Peyer's patch (tissue), 4 donors: Measurements from ENCODE around the gene SLC34A1. TPM values are rescaled to one million over a fixed set of nuclear protein-coding genes. Genes with fewer than 3 reads are reported as not detected.

Experiments
- DNase-seq, 3 donors: peaks; one replicate each; pipeline ENCODE4 v3.0.0-alpha.2; 2017 to 2019
- H3K27ac ChIP-seq, 4 donors: fragments of 200-600 bp; sonication (generic); one replicate each; pipeline ENCODE4 v1.5.1; 2016 to 2019
- H3K27me3 ChIP-seq, 2 donors: fragments of 200-600 bp; sonication (generic); one replicate each; pipeline ENCODE4 v1.5.1; 2019
- H3K36me3 ChIP-seq, 3 donors: fragments of 200-600 bp; sonication (generic); one replicate each; pipeline ENCODE4 v1.5.1; 2016 to 2019
- H3K4me1 ChIP-seq, 4 donors: fragments of 200-600 bp; sonication (generic); one replicate each; pipeline ENCODE4 v1.5.1; 2016 to 2019
- H3K4me3 ChIP-seq, 4 donors: fragments of 200-600 bp; sonication (generic); 1 replicate in 3 of 4; 2 replicates in 1 of 4; pipeline ENCODE4 v1.5.1; 2016 to 2019; ENCODE audit warnings: mild to moderate bottlenecking in 1 of 4
- H3K9me3 ChIP-seq, 4 donors: fragments of 200-600 bp; sonication (generic); one replicate each; pipeline ENCODE4 v1.5.1; 2016 to 2019; ENCODE audit warnings: mild to moderate bottlenecking in 1 of 4
- CTCF ChIP-seq, 6 experiments: fragments of 450-650 bp in 4 of 6; fragments of 200-600 bp in 2 of 6; sonication (generic) in 1 of 6; IDR thresholded peaks; one replicate each; pipeline ENCODE4 v1.5.1; 2017 to 2019; ENCODE audit warnings: antibody characterized with exemption in 6 of 6, mild to moderate bottlenecking in 3 of 6, moderate library complexity in 1 of 6
- POLR2A ChIP-seq, 2 donors: fragments of 450-650 bp; IDR thresholded peaks; one replicate each; pipeline ENCODE4 v1.5.1; 2017; ENCODE audit warnings: antibody characterized with exemption in 2 of 2, mild to moderate bottlenecking in 2 of 2, moderate library complexity in 2 of 2
- total RNA-seq, 4 donors: library from RNA; depleted of rRNA; stranded (reverse); fragments of >200 nt; gene quantifications; one replicate each; pipeline ENCODE4 v1.1.0, GENCODE V29; 2016

The SLC34A1 gene
- total RNA-seq, 4 donors from 2014 or later, result 0.35 TPM; not detected in 3

DNA sequence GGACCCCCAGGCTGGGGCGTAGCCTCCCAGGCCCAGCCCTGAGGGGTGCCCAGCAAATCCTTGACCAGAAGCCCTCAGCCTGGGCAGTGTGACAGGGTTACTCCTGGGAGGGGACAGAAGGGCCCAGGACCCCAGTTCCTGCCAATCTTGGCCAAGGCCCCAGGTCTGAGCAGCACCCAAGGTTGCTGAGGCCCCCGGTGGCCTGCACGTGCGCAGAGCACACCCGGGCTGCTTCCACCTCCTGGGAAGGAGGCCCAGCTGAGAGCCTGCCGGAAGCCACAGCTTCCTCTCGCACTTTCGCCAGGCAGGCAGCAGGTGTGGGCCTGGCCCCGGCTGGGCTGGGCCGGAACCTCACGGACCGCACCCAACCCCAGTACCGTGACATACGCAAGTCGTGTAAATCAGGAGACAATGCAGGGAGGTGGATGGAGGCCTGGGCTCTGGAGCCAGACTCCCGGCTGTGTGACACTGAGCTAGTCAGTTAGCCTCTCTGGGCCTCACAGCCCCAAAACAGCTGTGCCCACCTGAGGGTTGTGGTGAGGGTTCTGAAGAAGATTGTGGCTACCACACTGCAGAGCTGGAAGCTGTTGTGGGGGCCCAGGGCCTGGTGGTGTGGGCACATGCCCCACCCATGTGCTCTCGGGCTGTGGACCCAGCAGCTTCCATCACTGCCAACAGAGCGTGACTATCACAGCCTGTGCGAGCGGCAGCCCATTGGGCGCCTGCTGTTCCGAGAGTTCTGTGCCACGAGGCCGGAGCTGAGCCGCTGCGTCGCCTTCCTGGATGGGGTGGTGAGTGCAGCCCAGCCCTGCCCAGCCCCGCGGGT lies 47.3 kb downstream of the SLC34A1 start:
- Histone ChIP-seq H3K27ac (peak overlapping the region; percentile 40 to 94 (median 68)), H3K36me3 (peaks cover 0 to 63% (median 0%) of the 10 kb centered on the region in 3 donors), H3K27me3 (no peaks in the 10 kb centered on the region), H3K4me3 (peak overlapping the region in 1 of 4 donors; percentile 18), H3K4me1 (peaks cover 0 to 63% (median 40%) of the 10 kb centered on the region in 4 donors), H3K9me3 (no peaks in the 10 kb centered on the region)
- TF ChIP-seq POLR2A (IDR thresholded peaks at IDR 0.05), result no peak
- no peak for TF ChIP-seq CTCF (IDR thresholded peaks at IDR 0.05)
- DNase-seq, result peak; percentile 60 to 94 (median 90)

DNA sequence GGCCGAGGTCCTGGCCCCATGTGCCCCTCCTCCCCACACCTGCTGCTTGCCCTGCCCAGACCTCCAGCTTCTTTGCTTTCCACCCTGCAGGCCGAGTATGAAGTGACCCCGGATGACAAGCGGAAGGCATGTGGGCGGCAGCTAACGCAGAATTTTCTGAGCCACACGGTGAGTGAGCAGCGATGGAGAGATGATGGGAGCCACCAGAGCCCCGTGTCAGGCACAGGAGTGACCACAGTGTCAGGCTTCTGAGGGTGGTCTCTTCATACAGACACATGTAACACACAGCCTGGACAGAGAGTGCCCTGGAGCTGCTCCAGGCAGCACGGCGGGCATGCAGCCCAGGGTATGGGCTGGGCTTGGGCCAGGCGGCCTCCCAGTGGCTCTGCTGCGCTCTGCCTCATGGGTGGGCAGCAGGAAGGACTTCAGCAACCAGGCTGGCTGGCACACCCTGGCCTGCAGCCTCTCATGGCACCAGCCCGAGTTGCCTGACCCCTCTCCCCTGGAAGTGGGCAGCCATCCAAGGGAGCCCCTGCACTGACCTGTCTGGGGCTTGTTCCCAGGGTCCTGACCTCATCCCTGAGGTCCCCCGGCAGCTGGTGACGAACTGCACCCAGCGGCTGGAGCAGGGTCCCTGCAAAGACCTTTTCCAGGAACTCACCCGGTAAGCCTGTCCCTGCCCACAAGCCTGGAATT lies 48.1 kb downstream of the SLC34A1 start:
- H3K27me3 ChIP-seq, result no peaks in the 10 kb centered on the region
- peaks cover 0 to 69% (median 0%) of the 10 kb centered on the region in 3 donors for H3K36me3 ChIP-seq
- peaks cover 0 to 63% (median 39%) of the 10 kb centered on the region in 4 donors for H3K4me1 ChIP-seq
- peak overlapping the region; percentile 28 to 94 (median 68) for H3K27ac ChIP-seq
- H3K4me3 ChIP-seq, result peak overlapping the region in 1 of 4 donors; percentile 18
- TF ChIP-seq POLR2A (IDR thresholded peaks at IDR 0.05), result no peak
- no peak for TF ChIP-seq CTCF (IDR thresholded peaks at IDR 0.05)
- no peaks in the 10 kb centered on the region for H3K9me3 ChIP-seq
- peak in 1 of 3 donors; percentile 44 for DNase-seq

GRCh38 chr5:177432839-177433657 lies 48.8 kb downstream of the SLC34A1 start:
- peak overlapping the region in 1 of 4 donors; percentile 18 for H3K4me3 ChIP-seq
- peak in 1 of 3 donors; percentile 49 for DNase-seq
- H3K27ac ChIP-seq, result peak overlapping the region in 3 of 4 donors; percentile 65 to 94 (median 72)
- peaks cover 0 to 77% (median 0%) of the 10 kb centered on the region in 3 donors for H3K36me3 ChIP-seq
- no peaks in the 10 kb centered on the region for H3K27me3 ChIP-seq
- peaks cover 0 to 59% (median 35%) of the 10 kb centered on the region in 4 donors for H3K4me1 ChIP-seq
- TF ChIP-seq CTCF (IDR thresholded peaks at IDR 0.05) (no peak), POLR2A (IDR thresholded peaks at IDR 0.05) (no peak)
- no peaks in the 10 kb centered on the region for H3K9me3 ChIP-seq

DNA sequence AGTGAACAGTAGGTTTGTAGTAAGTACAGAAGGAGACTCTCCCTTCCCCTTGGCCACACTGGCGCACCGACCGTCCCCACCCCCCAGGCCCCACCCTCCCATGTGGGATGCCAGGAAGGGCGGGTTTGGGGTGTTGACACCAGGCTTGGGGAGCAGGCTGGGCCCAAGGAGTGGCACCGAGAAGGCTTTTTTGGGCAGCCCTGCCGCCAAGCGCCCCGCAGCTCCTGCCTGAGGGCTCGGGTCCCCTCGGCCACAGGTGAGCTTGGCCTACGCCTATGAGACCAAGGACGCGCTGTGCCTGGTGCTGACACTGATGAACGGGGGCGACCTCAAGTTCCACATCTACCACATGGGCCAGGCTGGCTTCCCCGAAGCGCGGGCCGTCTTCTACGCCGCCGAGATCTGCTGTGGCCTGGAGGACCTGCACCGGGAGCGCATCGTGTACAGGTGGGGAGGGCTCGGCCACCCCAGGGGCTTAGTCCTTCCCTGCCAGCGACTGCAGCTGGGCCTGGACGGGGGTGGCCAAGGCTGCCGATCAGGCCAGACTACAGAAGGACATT lies 49.5 kb downstream of the SLC34A1 start:
- Histone ChIP-seq H3K27me3 (no peaks in the 10 kb centered on the region), H3K9me3 (no peaks in the 10 kb centered on the region), H3K4me1 (peaks cover 0 to 52% (median 30%) of the 10 kb centered on the region in 4 donors), H3K36me3 (peaks cover 0 to 82% (median 0%) of the 10 kb centered on the region in 3 donors), H3K27ac (peak overlapping the region in 1 of 4 donors; percentile 57), H3K4me3 (no peak overlapping the region)
- TF ChIP-seq CTCF (IDR thresholded peaks at IDR 0.05) (no peak), POLR2A (IDR thresholded peaks at IDR 0.05) (no peak)
- DNase-seq, result peak in 1 of 3 donors; percentile 46

GRCh38 chr5:177434437-177434836 lies 50.2 kb downstream of the SLC34A1 start:
- DNase-seq, result no peak
- Histone ChIP-seq H3K36me3 (peaks cover 0 to 83% (median 0%) of the 10 kb centered on the region in 3 donors), H3K9me3 (no peaks in the 10 kb centered on the region), H3K27me3 (no peaks in the 10 kb centered on the region), H3K4me1 (peaks cover 0 to 47% (median 26%) of the 10 kb centered on the region in 4 donors), H3K4me3 (no peak overlapping the region), H3K27ac (peak overlapping the region in 1 of 4 donors; percentile 17)
- TF ChIP-seq POLR2A (IDR thresholded peaks at IDR 0.05), result no peak
- TF ChIP-seq CTCF (IDR thresholded peaks at IDR 0.05), result no peak
